Osteocyte (in vitro differentiated cells): Measurements from ENCODE around the gene ADAMTS18. TPM values are rescaled to one million over a fixed set of nuclear protein-coding genes. Genes with fewer than 3 reads are reported as not detected.
"Not testable (repeated sequence)": the region's sequence is repeated elsewhere in the genome, so short reads cannot be mapped to it uniquely, and the experiment has no call there.

Experiments
- DNase-seq: peaks from one replicate; pipeline ENCODE4 v3.0.0; 2021; ENCODE audit warnings: mixed read lengths; ENCODE audit not compliant: unreplicated experiment; ENCODE audit errors: extremely low spot score
- H3K27ac Mint-ChIP-seq: one replicate; pipeline ENCODE4 v1.8.0; 2021; ENCODE audit warnings: mild to moderate bottlenecking, mixed read lengths; ENCODE audit not compliant: unreplicated experiment
- H3K27me3 Mint-ChIP-seq: one replicate; pipeline ENCODE4 v1.8.0; 2021; ENCODE audit warnings: mixed read lengths; ENCODE audit not compliant: unreplicated experiment
- H3K36me3 Mint-ChIP-seq: one replicate; pipeline ENCODE4 v1.8.0; 2021; ENCODE audit warnings: mixed read lengths; ENCODE audit not compliant: unreplicated experiment
- H3K4me1 Mint-ChIP-seq: one replicate; pipeline ENCODE4 v1.8.0; 2021; ENCODE audit warnings: mixed read lengths; ENCODE audit not compliant: unreplicated experiment
- H3K4me3 Mint-ChIP-seq: one replicate; pipeline ENCODE4 v1.8.0; 2021; ENCODE audit warnings: mild to moderate bottlenecking, moderate library complexity, mixed read lengths; ENCODE audit not compliant: unreplicated experiment
- H3K9me3 Mint-ChIP-seq: one replicate; pipeline ENCODE4 v1.8.0; 2021; ENCODE audit warnings: mixed read lengths; ENCODE audit not compliant: unreplicated experiment
- CTCF ChIP-seq: fragments of 200-600 bp; sonication (generic); IDR thresholded peaks from 2 replicates; pipeline ENCODE4 v1.5.0; 2021; ENCODE audit warnings: antibody characterized with exemption, mild to moderate bottlenecking, moderate library complexity
- total RNA-seq: library from RNA; stranded (reverse); gene quantifications from 2 replicates; pipeline ENCODE4 v1.2.1, GENCODE V29; 2021

Gene ADAMTS18
- total RNA-seq, 1 donor from 2014 or later = not detected

- H3K36me3 Mint-ChIP-seq = no peaks in the 10 kb centered on the region
- no peak for TF ChIP-seq CTCF
- DNase-seq = no peak
- no peak overlapping the region for H3K4me3 Mint-ChIP-seq
- no peaks in the 10 kb centered on the region for H3K9me3 Mint-ChIP-seq
- H3K4me1 Mint-ChIP-seq = no peaks in the 10 kb centered on the region
- H3K27ac Mint-ChIP-seq = no peak overlapping the region
- H3K27me3 Mint-ChIP-seq = no peaks in the 10 kb centered on the region
Observed at GRCh38 chr16:77469634-77470033, 34.8 kb upstream of the ADAMTS18 start.

DNA sequence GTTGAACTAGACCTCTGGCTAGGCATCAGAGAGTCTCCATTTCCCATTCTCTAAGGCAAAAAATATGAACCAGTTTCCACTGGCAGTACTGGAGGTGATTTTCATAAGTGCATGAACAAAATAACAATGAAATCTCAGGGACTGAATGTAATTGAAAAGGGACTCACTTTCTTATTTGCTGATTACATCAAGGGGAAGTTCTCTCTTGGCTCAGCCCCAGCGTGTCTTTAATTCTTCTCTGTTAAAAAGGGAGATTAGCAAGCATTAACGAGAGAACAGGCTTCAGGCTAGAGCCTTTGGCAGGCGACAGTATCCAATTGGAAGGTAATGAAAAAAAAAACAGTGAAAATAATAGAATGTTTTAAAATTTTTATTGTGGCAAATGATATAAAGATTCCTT, 34.0 kb upstream of the ADAMTS18 start:
- TF ChIP-seq CTCF = no peak
- H3K27me3 Mint-ChIP-seq = no peaks in the 10 kb centered on the region
- no peak for DNase-seq
- no peak overlapping the region for H3K4me3 Mint-ChIP-seq
- H3K27ac Mint-ChIP-seq = no peak overlapping the region
- no peaks in the 10 kb centered on the region for H3K9me3 Mint-ChIP-seq
- no peaks in the 10 kb centered on the region for H3K4me1 Mint-ChIP-seq
- no peaks in the 10 kb centered on the region for H3K36me3 Mint-ChIP-seq

DNA sequence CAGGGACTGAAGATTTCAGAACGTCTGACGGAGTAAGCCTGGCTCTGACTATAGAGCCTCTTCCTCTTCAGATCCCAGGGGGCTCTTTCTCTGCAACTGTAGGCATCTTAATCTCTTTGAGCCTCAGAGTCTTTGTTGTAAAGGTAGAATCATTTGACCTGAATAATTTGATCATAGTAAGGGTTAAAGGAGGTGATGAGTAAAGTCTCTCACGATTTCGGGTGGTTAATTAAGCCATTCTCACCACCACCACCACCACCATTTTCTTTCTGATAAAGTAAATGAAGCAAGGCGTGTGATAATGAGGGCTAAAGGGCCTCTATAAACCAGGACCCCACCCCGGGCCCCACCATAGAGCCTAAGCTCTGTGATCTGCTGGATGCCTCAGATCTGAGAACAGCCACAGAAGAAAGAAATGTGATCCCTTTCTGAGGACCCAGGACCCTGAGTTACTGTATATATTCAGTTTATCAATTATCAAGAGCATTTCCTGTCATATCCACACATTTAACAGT, 33.0 kb upstream of the ADAMTS18 start:
- H3K36me3 Mint-ChIP-seq = no peaks in the 10 kb centered on the region

DNA sequence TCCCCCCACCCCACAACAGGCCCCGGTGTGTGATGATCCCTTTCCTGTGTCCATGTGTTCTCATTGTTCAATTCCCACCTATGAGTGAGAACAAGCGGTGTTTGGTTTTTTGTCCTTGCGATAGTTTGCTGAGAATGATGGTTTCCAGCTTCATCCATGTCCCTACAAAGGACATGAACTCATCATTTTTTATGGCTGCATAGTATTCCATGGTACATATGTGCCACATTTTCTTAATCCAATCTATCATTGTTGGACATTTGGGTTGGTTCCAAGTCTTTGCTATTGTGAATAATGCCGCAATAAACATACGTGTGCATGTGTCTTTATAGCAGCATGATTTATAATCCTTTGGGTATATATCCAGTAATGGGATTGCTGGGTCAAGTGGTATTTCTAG, 28.8 kb upstream of the ADAMTS18 start:
- not testable (repeated sequence) for DNase-seq, H3K4me1 Mint-ChIP-seq, H3K4me3 Mint-ChIP-seq, H3K27me3 Mint-ChIP-seq, H3K27ac Mint-ChIP-seq, H3K36me3 Mint-ChIP-seq, H3K9me3 Mint-ChIP-seq

More for the DNA sequence above, 33.0 kb upstream of the ADAMTS18 start:
- no peak overlapping the region for H3K4me3 Mint-ChIP-seq
- no peak for DNase-seq
- TF ChIP-seq CTCF = no peak
- H3K4me1 Mint-ChIP-seq = no peaks in the 10 kb centered on the region
- H3K9me3 Mint-ChIP-seq = no peaks in the 10 kb centered on the region
- no peak overlapping the region for H3K27ac Mint-ChIP-seq
- H3K27me3 Mint-ChIP-seq = no peaks in the 10 kb centered on the region

DNA sequence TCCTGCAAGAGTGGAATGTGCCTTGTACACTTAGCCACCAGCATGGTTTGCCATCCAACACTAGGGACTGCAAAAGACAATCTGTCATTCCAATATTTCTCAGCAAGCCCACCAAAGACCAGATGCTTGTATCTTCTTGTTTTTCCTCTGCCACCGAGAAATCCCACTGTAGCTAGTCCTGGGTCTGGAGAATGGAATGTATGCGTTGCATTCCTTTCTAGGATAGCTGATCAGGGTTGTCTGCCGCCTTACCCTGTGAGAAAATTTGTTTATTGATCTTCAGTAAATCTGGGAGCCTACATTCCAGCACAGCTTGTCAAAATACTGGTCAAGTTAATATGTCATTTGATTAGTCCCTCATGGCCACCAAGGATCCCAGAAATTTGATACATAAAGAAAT, 28.1 kb upstream of the ADAMTS18 start:
- no peaks in the 10 kb centered on the region for H3K36me3 Mint-ChIP-seq
- no peaks in the 10 kb centered on the region for H3K27me3 Mint-ChIP-seq
- H3K4me3 Mint-ChIP-seq = no peak overlapping the region
- no peaks in the 10 kb centered on the region for H3K4me1 Mint-ChIP-seq
- H3K27ac Mint-ChIP-seq = no peak overlapping the region
- no peaks in the 10 kb centered on the region for H3K9me3 Mint-ChIP-seq
- DNase-seq = no peak
- TF ChIP-seq CTCF = no peak
